Activated CD4-positive, CD25-positive, alpha-beta regulatory T cell treated with anti-CD3 and anti-CD28 coated beads, Interleukin-2, amount 50 U/mL, for 24 hours (primary cell): ENCODE measurements around the gene KCNJ9.
A peak's percentile ranks its signal among the peaks of the same experiment; 100 is the strongest.

Experiments used
- ATAC-seq, 2 donors: fragments of 150-1000 bp; cut with Tn5 transposase; one replicate each; pipeline ENCODE4 v1.10.0; 2021; ENCODE audit warnings: mild to moderate bottlenecking in 1 of 2, moderate library complexity in 1 of 2

KCNJ9 gene

DNA sequence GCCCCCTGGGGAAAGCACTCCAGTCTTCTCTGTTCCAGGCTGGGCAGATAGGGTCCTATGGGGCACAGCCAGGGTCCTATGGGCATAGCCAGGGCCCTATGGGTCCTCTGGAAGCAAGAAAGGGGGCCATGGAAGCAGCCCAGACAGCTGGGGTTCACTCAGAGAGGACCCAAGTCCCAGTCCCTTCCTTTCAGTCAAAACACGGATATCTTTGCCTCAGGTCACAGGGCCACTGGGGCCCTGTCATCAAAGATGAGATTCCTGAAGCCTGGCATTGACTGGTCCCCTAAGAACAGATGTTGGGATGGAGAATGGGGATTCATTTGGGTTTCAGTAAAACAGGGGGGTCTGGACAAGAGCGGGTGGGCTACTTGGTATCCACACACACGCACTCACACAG lies 8.5 kb downstream of the KCNJ9 start:
- no peak for ATAC-seq

DNA sequence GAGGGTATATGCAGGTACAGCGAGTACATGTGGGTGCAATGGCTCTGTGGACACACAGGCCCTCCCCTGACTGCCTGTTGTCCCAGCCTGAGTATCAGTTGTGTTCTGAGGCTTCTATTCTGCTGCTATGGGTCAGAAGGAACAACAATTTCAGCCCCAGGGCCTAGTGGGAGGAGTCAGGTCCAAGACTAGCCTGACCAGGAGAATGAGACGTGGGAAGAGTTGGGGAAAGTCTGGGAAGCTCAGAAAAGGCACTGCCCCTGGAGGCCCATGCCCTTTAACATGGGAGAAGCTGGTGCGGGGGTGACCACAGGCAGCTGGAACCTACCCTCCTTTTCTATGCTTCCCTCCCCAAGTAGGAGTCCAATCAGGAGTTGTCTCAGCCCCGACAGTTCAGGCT lies 9.4 kb downstream of the KCNJ9 start:
- no peak for ATAC-seq

DNA sequence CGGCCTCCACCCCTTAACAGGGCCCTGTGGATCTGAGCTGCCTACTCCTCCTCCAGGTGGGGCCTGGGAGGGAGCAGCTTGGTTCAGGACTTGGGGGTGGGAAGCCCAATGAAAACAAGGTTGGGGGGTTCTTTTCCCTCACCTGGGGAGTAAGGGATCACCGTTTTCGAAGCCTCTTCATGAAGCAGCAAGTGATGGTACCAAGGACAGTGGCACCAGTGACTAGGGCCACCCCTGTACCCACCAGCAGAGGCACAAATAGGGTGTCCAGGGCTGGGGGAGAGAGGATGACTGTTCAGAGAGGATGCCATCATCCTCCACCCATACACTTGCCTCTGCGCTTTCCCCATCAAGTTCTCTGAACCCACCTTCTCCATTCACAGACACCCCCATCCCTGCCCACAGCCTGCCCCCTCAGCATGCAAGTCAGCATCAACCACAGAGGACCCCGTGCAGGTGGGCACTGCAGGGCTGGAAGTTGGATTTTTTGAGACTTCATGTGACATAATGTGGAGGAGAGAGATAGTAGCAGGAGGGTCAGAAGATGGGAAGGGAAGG lies 10.4 kb downstream of the KCNJ9 start:
- ATAC-seq, result no peak

DNA sequence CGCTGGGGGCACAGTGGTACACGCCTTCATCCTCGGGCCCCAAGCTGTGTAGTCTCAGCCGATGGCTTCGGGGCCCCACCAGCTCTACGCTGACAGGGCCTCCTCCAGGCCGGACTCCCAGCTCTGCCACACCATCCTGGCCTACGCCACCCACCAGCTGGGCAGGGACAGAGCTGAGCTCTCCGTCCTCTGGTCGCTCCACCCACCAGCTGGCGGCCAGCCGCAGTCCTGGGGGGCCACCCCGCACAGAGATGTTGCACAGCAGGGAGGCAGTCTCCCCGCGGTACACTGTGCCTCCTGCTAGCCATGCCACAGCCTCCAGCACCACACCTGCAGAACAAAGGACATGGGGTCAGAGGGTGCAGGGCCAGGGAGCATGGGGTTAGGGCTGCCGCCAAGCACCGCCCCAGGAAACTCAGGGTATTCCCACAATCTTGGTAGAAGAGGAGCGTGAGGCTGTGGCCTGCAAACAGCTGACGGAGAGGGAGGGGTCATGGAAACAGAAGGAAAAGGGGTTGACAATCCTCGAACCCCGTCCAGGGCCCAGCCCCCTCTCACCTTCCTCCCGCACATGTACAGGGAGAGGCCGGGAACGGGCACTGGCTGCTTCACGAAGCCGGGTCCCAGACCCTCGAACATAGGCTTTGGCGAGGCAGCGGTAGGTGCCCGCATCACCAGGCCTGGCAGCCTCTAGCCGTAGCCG lies 11.2 kb downstream of the KCNJ9 start:
- no peak for ATAC-seq

DNA sequence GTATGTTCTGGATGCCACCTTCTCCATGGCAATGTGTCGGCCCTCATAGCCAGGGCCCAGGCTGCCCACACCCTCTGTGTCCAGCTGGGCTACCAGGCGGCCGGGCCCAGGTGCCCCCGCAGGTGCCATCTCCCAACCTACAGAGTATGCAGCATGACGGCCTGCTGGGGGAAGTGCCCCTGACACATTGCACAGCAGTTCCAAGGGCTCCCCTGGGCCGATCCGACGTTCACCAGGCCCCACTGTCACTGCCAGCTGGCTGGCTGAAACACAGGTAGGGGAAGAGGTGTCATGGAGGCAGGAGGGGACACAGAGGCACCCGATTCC lies 11.7 kb downstream of the KCNJ9 start:
- ATAC-seq, result no peak

DNA sequence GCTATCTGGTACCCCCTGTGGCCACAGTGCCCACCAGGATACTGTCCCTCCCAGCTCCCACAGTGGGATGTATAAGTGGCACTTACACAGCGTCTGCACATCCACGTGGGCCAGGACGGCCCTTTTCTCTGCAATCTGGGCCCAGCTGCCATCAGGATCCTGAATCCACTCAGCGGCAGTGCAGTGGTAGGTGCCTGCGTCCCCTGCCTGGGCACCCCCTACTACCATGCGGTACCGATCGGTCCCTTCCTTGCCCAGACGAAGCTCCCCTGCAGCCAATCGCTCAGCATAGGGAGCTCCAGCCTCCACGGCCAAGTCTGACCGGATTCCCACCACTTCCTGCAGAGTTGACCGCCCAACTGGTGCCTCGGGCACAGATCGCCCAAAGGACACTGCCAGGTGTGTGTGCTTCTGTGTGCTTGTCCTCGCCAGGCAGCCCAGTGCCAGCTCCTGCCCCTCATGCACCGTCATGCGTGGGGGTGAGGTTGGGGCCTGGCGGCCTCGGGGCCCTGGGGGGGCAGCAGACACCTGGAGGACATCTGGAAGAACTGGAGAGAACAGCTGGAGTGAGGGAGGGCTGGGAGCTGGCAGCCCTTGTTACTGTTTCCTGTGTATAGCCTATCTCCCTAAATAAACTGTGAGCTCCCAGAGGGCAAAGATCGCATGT lies 12.4 kb downstream of the KCNJ9 start:
- ATAC-seq, result no peak

DNA sequence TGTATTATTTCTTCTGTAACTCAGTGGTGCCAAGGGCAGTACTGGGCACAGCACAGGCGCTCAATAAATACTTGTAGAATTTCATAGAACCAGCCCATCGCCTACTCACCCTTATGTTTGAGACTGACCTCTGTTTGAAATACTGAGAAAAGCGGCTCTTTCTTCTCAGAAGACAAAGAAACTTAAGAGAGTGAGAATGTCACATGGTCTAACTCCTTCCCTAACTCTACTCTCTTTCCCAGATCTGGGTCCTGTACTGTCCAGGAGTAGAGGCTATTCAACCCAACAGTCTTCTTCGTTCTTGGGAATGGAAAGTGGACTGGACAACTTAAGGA lies 12.9 kb downstream of the KCNJ9 start:
- ATAC-seq, result no peak

DNA sequence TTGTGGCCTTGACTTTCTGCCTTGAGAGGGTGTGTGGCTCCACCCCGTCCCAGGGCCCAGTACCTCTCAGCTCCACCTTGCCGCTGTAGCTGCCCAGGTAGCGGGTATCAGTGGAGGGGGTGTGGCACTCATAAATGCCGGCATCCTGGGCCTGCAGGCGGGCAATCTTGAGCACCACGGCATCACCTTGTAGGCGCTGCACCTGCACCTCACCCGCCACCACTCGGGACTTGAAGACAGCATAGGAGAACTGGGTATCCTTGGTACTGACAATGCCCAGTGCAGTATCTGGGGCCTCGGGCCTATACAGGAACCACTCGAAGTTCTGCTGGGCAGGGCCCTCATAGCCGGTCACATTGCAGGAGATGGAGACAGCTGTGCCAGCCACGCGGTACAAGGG lies 13.5 kb downstream of the KCNJ9 start:
- no peak for ATAC-seq

DNA sequence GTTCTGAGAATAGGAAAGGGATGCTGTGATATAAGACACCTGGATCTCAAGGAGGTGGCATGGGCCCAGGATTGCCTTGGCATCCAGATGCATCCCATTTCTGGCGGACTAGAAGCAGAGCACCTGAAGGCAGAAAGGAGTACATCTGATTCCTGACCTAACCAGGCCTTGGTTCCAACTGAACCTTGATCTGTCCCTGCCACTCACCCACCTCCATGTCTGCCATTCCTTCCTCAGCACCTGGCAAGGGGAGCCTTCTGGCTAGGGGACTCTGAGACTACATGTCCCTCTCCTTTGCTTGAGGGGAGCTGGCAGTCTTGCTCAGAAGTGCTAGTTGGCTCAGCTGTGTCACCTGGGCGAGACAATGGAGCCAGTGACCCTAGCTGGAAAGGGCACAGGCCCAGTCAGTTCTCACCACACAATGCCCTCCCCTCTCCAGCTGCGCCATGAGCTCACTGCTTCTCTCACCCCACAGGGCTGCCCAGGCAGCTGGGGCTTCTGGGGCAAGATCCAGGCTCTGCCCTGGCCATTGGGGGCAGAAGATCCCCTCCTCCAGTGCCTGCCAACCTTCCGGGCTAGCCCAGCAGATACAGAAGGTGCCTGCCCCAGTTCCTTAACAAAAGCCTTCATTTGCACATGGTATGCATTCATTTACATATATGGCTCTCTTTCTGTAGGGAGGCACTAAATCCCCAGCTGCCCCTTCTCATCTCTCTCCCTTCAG lies 14.2 kb downstream of the KCNJ9 start:
- no peak for ATAC-seq

DNA sequence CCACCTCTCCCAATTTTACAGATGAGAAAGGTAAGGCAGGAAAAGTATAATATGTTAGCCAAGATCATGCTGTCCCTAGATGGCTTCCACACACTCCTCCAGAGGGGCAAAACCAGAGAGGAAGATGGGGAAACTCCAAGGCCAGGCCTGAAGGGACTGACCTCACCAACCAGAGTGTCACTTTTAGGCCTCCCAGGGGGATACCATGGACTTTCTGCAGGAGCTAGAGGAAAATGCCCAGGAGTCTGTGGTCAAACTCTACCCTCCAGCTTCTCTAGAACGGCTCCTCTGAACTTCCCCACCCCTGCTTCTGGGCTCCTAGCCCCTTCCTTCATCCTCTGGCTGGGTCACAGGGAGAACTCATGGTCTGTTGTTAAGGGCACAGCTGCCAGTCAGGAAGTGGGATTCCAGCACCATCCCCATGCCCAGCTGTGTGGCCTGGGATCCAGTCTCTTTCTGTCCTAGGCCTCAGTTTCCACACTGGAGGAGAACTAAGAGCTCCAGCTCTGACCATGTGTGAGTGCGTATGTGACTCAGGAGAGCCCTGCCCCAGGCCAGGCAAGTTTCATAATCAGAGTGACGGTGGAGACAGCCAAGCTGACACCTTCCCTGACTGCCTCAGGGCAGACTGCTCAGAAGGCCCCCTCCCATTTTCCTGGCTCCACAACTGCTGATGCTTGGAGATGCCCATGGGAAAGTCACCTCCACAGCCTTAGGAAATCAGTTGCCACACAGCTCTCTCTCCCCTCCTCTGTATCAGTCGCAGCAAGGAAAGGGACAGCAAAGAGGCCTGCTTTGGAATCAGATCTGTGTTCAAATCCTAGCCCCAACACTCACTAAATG lies 15.2 kb downstream of the KCNJ9 start:
- ATAC-seq, result no peak

DNA sequence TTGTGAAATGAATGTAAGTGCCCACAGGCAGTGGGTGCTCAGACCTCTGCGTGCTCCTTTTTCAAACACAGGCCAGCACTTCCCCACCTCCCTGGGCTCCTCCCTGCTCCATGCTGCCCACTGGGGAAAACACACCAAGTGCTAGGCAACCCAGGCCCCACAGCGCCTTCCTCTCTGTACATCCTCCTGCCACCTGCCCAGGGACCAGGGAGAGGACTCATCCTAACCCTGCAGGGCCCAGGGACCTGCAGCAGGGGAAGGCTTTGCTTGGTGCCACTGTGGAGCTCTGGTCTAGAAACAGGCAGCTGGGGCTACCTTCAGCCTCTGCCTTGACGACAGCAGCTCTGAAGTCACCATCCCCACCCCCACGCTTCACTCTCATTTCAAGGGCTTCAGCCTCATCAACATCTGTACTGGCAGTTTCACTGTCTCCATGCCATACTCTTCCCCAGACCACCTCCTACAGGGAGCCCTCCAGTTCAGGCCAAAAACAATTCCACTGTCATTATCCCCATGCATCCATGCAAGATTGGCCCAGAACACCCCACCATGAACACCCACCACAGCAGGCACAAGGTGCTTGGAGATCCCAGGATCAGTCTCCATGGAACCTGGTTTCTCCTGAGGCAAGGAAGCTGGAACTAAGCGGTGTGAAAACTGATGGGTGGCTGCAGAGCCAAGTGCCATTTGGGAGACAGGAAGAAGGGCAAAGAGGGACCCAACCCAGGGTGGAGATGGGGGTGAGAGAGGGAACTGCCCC lies 16.0 kb downstream of the KCNJ9 start:
- ATAC-seq, result no peak

DNA sequence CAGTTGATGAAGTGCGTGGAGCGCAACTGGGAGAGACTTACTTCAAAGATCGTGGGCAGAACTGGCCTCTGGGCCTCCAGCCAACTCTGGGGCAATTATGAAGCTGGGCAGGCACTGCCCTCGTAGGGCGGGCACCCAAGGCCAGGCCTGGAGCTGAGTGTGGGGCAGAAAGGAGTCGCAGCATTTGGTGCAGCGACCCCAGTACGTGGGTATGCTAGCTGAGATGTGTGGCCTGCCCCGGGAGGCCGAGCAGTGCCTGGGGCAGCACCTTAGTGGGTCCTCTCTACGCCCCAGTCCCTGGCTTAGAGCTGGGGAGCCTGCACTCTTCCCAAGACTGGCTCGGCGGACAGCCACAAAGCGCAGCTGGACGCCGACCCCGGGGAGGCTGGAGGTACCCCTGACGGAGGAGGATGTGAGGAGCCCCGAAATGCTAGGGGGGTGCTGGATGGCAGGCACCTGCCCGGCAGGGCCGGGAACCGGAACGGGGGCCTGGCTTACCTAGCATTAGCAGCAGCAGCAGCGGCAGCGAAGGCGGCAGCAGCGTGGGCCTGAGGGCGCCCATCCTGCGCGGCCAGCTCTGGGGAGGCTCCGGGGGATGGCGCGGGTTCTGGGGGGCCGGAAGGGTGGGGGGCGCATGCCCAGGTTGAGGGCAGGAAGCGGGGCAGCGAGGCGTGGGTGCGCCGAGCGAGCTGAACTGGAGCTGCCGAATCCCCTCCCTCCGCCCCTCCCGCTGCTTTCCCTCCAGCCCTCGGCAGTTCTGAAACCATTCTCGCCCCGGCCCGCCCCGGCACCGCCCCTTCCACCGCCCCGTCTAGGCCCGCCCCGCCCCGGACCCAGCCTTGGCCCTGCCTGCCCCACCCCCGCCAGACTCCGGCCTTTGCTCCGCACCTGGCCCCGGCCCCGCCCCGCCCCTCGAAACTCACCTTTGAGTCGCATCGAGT lies 16.8 kb downstream of the KCNJ9 start, which contains the start of gene IGSF8:
TSS of gene IGSF8 (minus strand) at position 709 of the 941 bp plus-strand sequence. CDS start at position 562, 147 bp downstream.
- peak; percentile 62 to 64 for ATAC-seq

DNA sequence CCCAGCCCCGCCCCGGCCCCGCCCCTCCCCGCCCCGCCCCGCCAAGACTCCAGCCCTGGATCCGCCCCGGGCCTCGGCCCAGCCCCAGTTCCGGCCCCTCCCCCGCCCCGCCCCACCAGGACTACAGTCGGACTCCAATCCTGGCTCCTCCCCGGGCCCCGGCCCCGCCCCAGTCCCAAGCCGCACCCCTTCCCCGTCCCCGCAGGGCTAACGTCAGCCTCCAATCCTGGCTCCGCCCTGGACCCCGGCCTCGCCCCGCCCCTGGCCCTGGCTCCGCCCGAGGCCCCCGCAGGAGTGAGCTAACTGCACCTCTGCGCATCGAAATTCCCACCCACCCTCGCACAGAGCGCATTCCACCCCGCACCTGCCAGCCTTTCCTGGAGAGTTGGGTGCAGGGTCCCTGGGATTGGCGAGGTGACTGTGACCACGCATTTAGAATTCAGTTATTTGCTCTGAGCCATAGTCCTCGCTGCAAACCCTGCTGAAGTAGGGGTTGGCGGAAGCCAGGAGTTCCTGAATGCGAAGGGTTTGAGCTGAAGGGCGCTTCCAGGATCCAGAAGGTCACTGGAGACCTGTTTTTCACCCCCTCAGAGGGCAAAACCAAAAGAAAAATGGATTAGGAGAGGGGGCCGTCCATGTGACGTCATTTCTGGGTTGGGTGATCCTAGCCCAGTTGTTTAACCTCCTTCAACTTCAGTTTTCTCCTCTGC lies 17.7 kb downstream of the KCNJ9 start:
- peak; percentile 83 to 88 for ATAC-seq

DNA sequence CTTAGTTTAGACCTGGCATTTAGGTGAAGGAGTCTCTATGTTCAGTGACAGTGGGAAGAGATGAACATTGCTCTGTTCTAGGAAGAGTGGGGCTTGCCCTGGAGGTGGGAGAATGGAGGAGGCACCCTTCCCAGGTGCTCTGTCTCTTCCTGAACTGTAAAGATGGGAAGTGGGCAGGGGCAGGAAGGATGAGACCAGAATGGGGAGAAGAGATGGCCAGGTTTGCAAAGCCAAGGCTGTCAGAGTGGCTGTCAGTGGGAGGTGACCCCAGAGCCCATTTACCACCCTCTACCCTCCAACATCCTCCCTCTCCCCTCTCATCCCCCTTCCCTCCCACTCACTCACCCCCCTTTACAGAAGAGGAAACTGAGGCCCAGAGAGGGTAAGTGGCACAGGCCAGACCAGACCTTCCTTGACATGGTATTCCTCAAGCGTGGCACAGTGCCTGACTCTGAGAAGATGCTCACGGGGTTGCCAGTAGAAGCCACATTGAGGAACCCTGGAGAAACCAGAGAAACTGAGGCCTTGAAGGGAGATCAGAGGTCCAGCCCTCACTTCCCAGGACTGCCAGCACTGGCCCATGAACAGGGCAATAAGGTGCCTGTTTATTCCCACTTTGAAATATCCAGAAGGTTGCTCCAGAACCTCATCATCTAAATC lies 18.5 kb downstream of the KCNJ9 start:
- no peak for ATAC-seq

DNA sequence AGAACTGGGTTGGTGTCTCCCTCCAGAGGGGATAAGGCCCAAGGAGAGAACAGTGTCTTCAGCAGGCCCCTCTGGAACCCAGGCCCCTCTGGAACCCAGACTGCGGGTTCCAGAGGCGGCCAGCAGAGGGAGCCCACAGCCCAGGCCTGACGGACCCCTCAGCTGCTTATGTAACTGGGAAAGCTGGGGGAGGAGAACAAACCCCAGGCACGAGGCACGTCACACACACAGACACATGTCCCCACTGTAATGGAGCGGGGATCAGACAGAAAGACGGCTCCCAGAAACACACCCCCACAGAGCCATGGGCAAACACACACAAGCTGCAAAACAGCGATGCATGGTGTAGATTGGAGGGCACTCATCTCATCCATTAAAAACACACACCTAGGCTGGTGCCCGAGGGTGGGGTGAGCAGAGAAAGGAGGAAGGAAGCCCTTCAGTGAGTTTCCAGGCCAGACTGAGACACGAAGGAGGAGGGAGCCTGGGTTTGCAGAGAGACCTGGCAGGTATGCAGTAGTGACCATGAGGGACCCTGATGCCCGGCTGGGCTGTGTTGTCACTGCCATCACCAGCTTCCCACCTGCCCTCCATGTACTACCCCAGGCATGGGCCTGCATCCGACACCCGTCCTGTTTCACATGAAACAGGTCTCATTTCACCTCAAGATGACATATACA lies 19.8 kb downstream of the KCNJ9 start:
- peak; percentile 11 to 33 for ATAC-seq

DNA sequence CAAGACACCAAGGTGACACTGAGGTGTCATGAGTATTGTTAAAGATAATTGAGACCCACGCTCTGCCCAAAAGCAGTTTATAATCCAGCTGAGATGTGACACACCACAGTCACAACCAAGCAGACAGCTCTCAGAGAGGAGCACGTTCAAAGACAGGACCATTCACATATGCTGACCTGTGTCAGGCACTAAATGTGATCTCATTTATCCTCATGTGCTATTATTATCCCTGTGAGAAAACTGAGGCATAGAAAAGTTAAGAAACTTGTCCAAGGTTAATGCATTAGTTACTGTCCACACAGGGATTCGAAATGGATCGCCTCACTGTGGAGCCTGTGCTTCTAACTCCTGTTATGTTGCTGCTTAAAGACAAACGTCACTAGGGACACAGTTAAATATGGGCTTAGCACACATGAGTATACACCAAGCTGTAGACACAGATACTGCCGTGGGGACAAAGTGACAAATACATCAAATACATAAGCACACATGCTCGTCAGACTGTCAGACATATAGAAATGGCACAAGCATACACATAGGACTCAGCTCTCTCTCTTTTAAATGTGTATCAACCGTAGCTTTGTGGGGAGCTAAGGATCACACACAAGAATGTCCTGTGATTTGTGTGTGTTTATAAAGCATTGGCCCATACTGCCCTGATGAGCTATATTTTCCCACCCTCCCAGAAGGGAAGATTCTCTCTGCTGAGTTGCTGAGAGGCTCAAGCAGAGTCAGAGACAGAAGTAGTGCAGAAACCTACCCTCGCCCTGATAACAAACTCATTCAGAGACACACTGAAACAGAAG lies 20.6 kb downstream of the KCNJ9 start:
- ATAC-seq, result no peak

DNA sequence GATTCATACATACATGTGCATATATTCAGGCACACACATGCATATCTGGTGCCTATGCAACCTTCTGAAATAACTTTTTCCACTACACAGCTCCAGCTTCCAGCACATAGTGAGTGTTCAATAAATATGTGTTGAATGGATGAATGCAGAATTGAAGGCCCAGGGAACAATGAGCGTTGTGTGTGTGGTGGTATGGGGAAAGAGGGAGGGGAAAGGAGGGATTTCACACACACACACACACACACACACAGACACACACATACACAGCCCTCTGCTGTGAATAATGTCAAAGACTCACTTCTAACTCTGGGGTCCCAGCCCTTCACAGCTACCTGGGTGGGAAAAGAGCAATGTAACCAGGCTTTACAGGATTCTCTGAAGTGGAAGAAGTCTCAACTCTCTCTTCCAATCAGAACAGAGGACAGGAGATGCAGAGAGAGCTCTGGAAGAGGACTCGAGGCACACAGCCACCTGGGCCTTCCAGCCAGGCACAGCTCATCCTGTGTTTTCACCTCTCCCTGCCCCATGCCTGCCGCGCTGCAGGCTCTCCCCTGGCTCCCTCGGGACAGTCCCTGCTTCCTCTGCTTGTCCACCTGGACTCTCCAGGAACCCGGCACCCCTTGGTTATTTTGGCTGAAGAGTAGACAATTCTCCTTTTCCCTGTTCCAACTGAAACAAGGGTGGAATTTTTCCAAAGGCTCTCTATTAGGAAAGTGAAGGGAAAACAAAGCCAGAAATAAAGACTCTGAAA lies 22.5 kb downstream of the KCNJ9 start:
- no peak for ATAC-seq
